GM19467 (cell line): ENCODE data around the gene FARS2.

Source experiments
- ATAC-seq: cut with Tn5 transposase; IDR thresholded peaks from one replicate; pipeline ENCODE4 v1.9.1; 2021; ENCODE audit warnings: mild to moderate bottlenecking, moderate library complexity; ENCODE audit not compliant: unreplicated experiment

The FARS2 gene

DNA sequence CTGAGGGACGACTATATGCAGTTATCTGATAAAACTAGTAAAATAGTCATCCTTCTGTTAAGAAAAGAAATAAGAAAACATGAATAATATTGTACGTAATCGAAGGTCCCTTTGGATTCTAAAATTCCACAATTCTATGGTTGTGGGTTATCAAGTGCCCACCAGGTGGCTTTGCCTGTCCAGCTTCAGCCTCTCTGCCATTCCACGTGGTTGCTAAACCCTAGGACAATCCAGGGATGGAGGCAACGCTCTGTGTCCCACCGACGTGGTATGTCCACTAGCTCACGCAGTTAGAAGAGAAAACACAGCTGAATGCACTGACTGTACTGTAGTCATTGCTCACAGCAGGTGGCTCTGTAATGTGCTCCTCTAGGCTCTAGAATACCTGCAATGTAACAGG is 349.3 kb downstream of the FARS2 start:
- no peak for ATAC-seq

- ATAC-seq = no peak
These were observed 355.9 kb downstream of the FARS2 start for GRCh38 chr6:5617179-5617578.

DNA sequence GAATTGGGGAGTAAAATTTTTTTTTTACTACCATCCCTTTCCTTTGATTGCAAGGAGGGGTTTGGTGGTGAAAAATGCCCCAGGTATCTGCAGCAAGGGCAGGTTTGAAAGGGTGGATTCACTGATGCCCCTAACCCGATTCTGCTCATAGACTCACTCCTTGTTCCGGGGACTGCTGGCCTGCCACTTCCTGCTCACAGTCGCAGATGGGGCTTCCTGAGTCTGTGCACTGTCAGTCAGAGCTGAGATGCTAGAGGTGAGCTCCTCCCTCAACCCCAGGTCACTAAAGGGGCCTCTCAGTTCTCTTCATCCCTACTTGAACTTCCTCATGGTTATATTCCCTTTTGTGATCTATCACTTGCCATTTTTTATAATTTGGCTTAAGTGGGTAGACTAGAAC is 357.9 kb downstream of the FARS2 start:
- ATAC-seq = peak; percentile 54

GRCh38 chr6:5622276-5623005 is 361.1 kb downstream of the FARS2 start:
- no peak for ATAC-seq

- no peak for ATAC-seq
These were observed 362.5 kb downstream of the FARS2 start for GRCh38 chr6:5623769-5624168.

- ATAC-seq = no peak
These were observed 362.9 kb downstream of the FARS2 start for GRCh38 chr6:5624256-5624655.

DNA sequence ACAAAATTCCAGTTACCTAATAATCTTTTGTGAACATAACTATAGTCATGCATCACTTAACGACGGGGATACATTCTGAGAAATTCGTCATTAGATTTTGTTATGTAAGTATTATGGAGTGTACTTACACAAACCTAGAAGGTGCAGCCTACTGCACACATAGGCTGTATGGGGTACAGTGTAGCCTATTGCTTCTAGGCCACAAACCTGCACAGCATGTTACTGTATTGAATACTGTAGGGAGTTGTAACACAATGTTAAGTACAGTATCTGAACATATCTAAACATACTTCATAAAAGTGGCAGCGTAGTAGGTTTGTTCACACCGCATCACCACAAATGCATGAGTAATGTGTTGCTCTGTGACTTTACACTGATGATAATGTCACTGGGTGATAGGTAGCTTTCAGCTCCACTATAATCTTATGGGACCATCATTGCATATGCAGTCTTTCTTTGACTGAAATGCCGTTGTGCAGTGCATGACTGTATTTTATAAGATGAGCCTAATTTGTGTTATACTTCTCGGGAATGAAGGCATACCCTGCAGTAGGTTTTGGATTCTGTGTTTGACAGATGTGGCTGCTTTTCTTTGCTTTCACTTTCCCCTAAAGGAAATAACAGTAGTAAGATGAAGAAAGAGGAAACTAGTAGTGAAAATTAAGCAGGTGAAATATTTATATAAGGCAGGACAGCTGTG is 365.6 kb downstream of the FARS2 start:
- ATAC-seq = peak; percentile 74

DNA sequence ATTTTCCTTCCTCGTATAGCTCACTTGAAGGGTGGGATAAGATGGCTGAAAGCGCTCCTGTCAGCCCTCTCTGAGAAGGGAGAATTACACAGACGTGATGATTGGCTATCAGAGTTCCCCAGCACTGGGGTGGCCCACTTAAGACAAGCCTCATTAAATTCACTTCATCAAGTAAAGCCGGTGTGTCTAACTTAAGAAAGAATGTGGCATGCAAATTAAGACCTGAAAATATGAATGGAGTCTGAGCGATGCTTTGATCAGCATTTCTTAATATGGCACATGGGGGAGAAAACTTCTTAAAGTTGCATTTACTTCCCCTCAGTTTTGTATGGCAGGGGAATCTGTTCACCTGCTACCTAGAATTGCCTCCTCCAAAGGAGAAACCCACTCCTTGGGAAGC is 369.3 kb downstream of the FARS2 start:
- no peak for ATAC-seq

DNA sequence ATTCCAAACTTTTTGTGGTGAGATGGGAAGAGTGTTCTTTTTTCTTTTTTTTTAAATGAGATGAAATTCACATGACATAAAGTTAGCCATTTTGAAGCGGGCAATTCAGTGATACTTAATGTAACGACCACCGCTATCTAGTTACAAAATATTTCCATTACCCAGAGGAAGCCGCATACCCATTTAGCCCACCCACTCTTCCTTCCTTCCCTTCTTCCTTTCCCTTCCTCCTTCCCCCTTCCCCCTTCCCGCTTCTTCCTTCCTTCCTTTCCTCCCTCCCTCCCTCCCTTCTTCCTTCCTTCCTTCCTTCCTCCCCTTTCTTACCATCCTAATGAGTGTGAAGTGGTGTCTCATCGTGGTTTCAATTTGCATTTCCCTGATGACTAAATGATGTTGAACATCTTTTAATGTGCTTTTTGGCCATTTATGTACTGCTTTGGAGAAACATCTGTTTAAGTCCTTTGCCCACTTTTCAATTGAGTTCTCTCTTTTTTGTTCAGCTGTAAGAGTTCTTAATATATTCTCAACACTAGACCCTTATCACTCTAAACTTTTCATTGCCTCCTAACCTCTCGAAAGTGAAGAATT is 371.1 kb downstream of the FARS2 start:
- ATAC-seq = no peak

DNA sequence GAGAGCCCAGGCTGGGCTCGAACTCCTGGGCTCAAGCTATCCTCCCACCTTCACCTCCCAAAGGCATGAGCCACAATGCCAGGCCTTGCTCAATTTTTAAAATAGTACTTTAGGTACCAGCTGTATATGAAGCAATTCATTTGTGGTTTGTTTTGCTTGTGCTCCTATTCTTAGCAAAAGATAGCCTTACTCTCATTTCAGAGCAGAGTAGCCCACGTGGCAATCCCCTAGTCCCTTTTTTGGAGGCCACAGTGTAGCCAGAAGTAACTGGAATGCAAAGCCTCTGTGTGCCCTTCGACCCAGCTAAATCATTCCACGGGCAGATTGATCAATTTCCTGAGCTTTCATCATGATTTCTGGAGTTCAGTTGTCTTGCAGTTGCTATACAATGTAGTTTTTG is 373.2 kb downstream of the FARS2 start:
- no peak for ATAC-seq

DNA sequence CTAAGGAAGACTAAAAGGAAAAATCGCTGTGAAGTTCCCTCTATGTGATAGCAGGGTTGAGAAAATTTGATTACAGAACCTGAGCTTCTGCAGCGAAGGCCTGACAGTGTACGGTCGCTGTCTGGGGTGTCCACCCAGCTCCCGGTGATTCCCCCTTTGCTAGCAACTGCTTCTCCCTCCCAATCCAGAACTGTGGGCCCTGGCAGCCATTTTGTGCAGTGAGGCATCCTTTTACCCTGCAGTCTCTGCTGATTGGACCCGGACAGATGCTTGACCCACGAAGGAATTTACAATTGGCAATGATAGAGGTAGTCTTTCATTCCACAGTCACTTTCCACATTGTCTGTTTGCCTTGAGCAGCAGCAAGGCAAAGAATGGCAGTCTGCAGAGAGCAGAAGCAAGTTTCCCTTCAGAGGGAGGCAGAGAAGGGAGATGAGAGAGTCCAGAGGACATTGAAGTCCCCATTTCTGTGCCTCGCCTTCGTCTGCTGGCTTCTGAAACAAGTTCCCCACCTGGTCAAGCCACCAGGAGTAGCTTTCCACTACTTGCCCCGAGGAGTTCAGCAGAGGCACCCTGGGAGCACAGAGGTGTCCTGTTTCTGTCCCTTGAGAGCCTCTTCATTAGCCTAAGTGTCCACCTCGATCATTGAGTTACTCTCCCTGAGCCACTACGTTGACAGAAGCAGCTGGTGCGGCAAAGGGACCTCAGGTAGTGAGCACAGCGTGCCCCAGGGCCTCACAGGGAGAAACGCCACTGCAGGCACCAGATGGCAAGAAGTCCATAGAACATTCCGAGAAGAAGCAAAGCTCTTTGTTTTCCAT is 375.1 kb downstream of the FARS2 start:
- ATAC-seq = no peak

DNA sequence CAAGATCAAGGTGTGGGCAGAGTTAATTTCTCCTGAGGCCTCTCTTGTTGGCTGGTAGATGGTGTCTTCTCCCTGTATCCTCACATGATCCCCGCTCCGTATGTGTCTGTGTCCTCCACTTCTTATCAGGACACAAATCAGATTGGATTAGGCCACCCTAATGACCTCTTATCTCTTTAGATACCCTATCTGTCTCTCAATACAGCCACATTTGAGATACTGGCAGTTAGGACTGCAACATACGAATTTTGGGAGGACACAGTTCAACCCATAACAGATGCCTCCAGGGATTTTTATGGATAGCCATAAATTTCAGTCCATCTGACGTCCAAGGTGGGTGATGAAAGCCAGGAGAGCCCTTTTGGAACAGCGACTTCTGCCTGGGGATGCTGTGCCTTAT is 376.4 kb downstream of the FARS2 start:
- ATAC-seq = no peak

GRCh38 chr6:5638666-5639065 is 377.4 kb downstream of the FARS2 start:
- ATAC-seq = no peak

- ATAC-seq = no peak
These were observed 377.9 kb downstream of the FARS2 start for GRCh38 chr6:5639193-5639592.

DNA sequence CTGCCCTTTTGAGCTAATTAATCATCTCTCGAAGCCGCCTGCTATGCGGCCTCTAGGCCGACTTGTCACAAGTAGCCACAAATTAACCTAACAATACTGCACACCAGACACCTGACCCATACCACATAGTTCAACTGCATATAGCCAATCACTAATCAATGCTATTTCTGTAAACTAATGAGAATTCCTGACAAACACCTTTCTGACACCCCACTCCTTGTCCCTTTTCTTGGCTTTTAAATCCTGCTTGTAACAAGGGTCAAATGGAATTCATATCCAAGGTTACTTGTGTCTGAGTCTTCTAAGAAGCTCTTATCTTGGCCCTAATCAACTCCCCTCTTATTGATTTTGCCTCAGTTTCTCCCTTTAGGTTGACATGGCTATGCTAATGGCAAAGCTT is 379.3 kb downstream of the FARS2 start:
- no peak for ATAC-seq

GRCh38 chr6:5644523-5645185 is 383.3 kb downstream of the FARS2 start:
- ATAC-seq = no peak

DNA sequence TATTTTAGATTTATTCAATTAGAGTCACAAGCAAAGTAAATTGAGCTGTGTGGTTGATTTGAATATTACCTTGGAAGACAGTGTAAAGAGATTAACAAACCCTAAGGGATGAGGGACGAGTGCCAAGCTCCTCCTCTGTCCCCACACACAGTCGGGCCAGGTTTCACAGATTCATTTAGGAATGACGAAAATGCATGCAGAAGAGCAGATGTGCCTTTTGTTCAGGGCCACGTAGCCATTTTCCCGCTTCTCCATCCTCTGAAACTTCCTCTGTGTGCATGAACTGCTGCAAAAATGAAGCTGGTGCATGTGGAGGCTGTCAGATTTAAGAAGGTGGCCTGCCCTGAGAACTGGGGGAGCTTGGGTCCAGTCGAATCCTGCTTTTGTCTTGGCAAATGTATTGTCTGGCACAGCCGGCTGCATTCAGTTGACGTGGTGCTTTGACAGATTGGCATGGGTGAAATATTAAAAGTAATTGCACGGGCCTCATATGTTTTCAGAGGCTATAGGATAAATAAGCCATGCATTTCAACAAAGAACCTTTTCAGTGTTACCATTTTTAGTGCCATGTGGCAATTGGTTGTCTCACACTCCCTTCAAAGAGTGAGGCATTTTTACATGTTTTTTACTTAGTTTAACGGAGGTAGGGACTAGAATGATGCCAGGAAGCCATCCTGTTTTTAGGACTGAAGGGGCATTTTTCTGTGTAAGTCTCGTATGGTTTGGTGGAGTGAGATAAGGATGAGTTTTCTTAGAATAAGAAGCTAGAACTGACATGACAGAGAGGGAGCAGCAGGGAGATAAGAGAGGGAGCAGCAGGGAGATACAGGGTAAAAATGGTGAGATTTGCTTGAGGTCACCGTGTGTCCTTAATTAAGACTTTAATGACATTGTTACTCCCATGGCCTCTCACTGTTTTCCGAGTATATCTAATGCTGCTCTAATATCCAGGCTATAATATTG is 384.3 kb downstream of the FARS2 start:
- no peak for ATAC-seq

- no peak for ATAC-seq
These were observed 391.3 kb downstream of the FARS2 start for GRCh38 chr6:5652406-5653137.

GRCh38 chr6:5653801-5654200 is 392.5 kb downstream of the FARS2 start:
- ATAC-seq = no peak
